ENCODE data around the gene TMEM14B. TPM values are rescaled to one million over a fixed set of nuclear protein-coding genes. Genes with fewer than 3 reads are reported as not detected.
A peak's percentile ranks its signal among the peaks of the same experiment; 100 is the strongest.
"Not testable (repeated sequence)": the region's sequence is repeated elsewhere in the genome, so short reads cannot be mapped to it uniquely, and the experiment has no call there.

Gene TMEM14B
- 404 and 423 TPM in 2 replicates for total RNA-seq (2014; rRNA removed; shearing (Covaris generic); ENCODE audit: low replicate concordance)

- DNase-seq, result peak; percentile 100
- Histone ChIP-seq H3K9me3 (no peaks in the 10 kb centered on the region), H3K27me3 (no peaks in the 10 kb centered on the region), H3K36me3 (peaks cover 35% of the 10 kb centered on the region), H3K4me3 (peak within 1 kb of the TSS; percentile 81)
Measured at GRCh38 chr6:10747251-10747972, at the start of gene TMEM14B. Gene TMEM14B (plus strand): TSS chr6:10747805. CDS start chr6:10749246, 1,441 bp downstream.

- H3K27me3 ChIP-seq, result no peaks in the 10 kb centered on the region
- no peak overlapping the region for H3K4me3 ChIP-seq
- H3K36me3 ChIP-seq, result peaks cover 19% of the 10 kb centered on the region
- H3K9me3 ChIP-seq, result peaks cover 4% of the 10 kb centered on the region; the same call in 1 of the 2 replicates
- no peak for DNase-seq
Measured at GRCh38 chr6:10713962-10714361, 33.6 kb upstream of the TMEM14B start.

GRCh38 chr6:10719296-10719963 is 28.2 kb upstream of the TMEM14B start:
- Histone ChIP-seq H3K27me3 (no peaks in the 10 kb centered on the region), H3K9me3 (peaks cover 11% of the 10 kb centered on the region), H3K36me3 (peaks cover 4% of the 10 kb centered on the region), H3K4me3 (peak overlapping the region; percentile 43)
- DNase-seq, result peak; percentile 38

GRCh38 chr6:10719964-10720264 is 27.7 kb upstream of the TMEM14B start:
- Histone ChIP-seq H3K36me3 (peaks cover 9% of the 10 kb centered on the region), H3K27me3 (no peaks in the 10 kb centered on the region), H3K4me3 (peak overlapping the region; percentile 43), H3K9me3 (peaks cover 11% of the 10 kb centered on the region)
- DNase-seq, result no peak

GRCh38 chr6:10720265-10720959 is 27.2 kb upstream of the TMEM14B start:
- H3K36me3 ChIP-seq, result peaks cover 11% of the 10 kb centered on the region
- peak overlapping the region; percentile 43 for H3K4me3 ChIP-seq
- H3K27me3 ChIP-seq, result no peaks in the 10 kb centered on the region
- peak; percentile 50 for DNase-seq
- peaks cover 11% of the 10 kb centered on the region for H3K9me3 ChIP-seq

GRCh38 chr6:10720960-10721849 is 26.4 kb upstream of the TMEM14B start:
- H3K27me3 ChIP-seq, DNase-seq: not testable (repeated sequence)
- peaks cover 19% of the 10 kb centered on the region for H3K36me3 ChIP-seq
- H3K9me3 ChIP-seq, result peaks cover 11% of the 10 kb centered on the region
- peak overlapping the region; percentile 43 for H3K4me3 ChIP-seq

- no peak for DNase-seq
Measured at GRCh38 chr6:10721850-10722569, 25.6 kb upstream of the TMEM14B start.

GRCh38 chr6:10722570-10722819 is 25.1 kb upstream of the TMEM14B start:
- peak overlapping the region; percentile 81 for H3K4me3 ChIP-seq
- H3K36me3 ChIP-seq, result peaks cover 30% of the 10 kb centered on the region
- DNase-seq, result no peak
- H3K27me3 ChIP-seq, result no peaks in the 10 kb centered on the region
- peaks cover 11% of the 10 kb centered on the region for H3K9me3 ChIP-seq

More at GRCh38 chr6:10721850-10722569, 25.6 kb upstream of the TMEM14B start:
- no peaks in the 10 kb centered on the region for H3K27me3 ChIP-seq
- H3K9me3 ChIP-seq, result peaks cover 11% of the 10 kb centered on the region
- H3K36me3 ChIP-seq, result peaks cover 25% of the 10 kb centered on the region
- H3K4me3 ChIP-seq, result peak overlapping the region; percentile 81

- H3K36me3 ChIP-seq, result peaks cover 35% of the 10 kb centered on the region
- H3K9me3 ChIP-seq, result peaks cover 11% of the 10 kb centered on the region
- peak within 1 kb of the TSS; percentile 81 for H3K4me3 ChIP-seq
- DNase-seq, result peak; percentile 100
- H3K27me3 ChIP-seq, result no peaks in the 10 kb centered on the region
Measured at GRCh38 chr6:10722820-10723566, 24.6 kb upstream of the TMEM14B start, which contains the start of gene TMEM14C. Gene TMEM14C (plus strand): TSS chr6:10723070. CDS start chr6:10724614, 1,544 bp downstream.

- peaks cover 36% of the 10 kb centered on the region for H3K36me3 ChIP-seq
- no peak for DNase-seq
- peaks cover 8% of the 10 kb centered on the region for H3K9me3 ChIP-seq
- H3K27me3 ChIP-seq, result no peaks in the 10 kb centered on the region
- H3K4me3 ChIP-seq, result peak overlapping the region; percentile 81
Measured at GRCh38 chr6:10723567-10723881, 24.1 kb upstream of the TMEM14B start.

GRCh38 chr6:10725044-10725443 is 22.6 kb upstream of the TMEM14B start:
- Histone ChIP-seq H3K36me3 (peaks cover 50% of the 10 kb centered on the region), H3K9me3 (no peaks in the 10 kb centered on the region), H3K4me3 (no peak overlapping the region), H3K27me3 (no peaks in the 10 kb centered on the region)
- no peak for DNase-seq

GRCh38 chr6:10725716-10726115 is 21.9 kb upstream of the TMEM14B start:
- H3K4me3 ChIP-seq, result no peak overlapping the region
- no peaks in the 10 kb centered on the region for H3K9me3 ChIP-seq
- no peak for DNase-seq
- H3K36me3 ChIP-seq, result peaks cover 57% of the 10 kb centered on the region
- H3K27me3 ChIP-seq, result no peaks in the 10 kb centered on the region

GRCh38 chr6:10730254-10730653 is 17.4 kb upstream of the TMEM14B start:
- H3K27me3 ChIP-seq, result no peaks in the 10 kb centered on the region
- no peak overlapping the region for H3K4me3 ChIP-seq
- no peak for DNase-seq
- peaks cover 78% of the 10 kb centered on the region for H3K36me3 ChIP-seq
- no peaks in the 10 kb centered on the region; the same call in 1 of the 2 replicates for H3K9me3 ChIP-seq

- Histone ChIP-seq H3K9me3 (no peaks in the 10 kb centered on the region; the same call in 1 of the 2 replicates), H3K4me3 (no peak overlapping the region), H3K27me3 (no peaks in the 10 kb centered on the region), H3K36me3 (peaks cover 52% of the 10 kb centered on the region)
- DNase-seq, result no peak
Measured at GRCh38 chr6:10733151-10733715, 14.4 kb upstream of the TMEM14B start.

GRCh38 chr6:10733863-10734262 is 13.7 kb upstream of the TMEM14B start:
- DNase-seq, result no peak
- Histone ChIP-seq H3K9me3 (no peaks in the 10 kb centered on the region; the same call in 1 of the 2 replicates), H3K36me3 (peaks cover 50% of the 10 kb centered on the region)

More at GRCh38 chr6:10733863-10734262, 13.7 kb upstream of the TMEM14B start:
- H3K27me3 ChIP-seq, result no peaks in the 10 kb centered on the region
- H3K4me3 ChIP-seq, result no peak overlapping the region

Data from MG63 (cell line).